Activated CD4-positive, alpha-beta T cell treated with anti-CD3 and anti-CD28 coated beads for 1 hour (primary cell): ENCODE data around the gene SYNGR3.
A peak's percentile ranks its signal among the peaks of the same experiment; 100 is the strongest.
"Not testable (repeated sequence)": the region's sequence is repeated elsewhere in the genome, so short reads cannot be mapped to it uniquely, and the experiment has no call there.

Experiments
- DNase-seq: peaks from one replicate; pipeline ENCODE4 v3.0.0-alpha.2; 2020

The SYNGR3 gene, protein sequence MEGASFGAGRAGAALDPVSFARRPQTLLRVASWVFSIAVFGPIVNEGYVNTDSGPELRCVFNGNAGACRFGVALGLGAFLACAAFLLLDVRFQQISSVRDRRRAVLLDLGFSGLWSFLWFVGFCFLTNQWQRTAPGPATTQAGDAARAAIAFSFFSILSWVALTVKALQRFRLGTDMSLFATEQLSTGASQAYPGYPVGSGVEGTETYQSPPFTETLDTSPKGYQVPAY

GRCh38 chr16:1989209-1990100 lies at the start of gene SYNGR3:
SYNGR3 (plus strand) TSS chr16:1989970; CDS start chr16:1990103, 133 bp downstream.
- DNase-seq = no peak

GRCh38 chr16:1940273-1941161 lies 49.3 kb upstream of the SYNGR3 start:
- no peak for DNase-seq

GRCh38 chr16:1941162-1942046 lies 48.4 kb upstream of the SYNGR3 start:
- no peak for DNase-seq

GRCh38 chr16:1942047-1942809 lies 47.5 kb upstream of the SYNGR3 start:
- no peak for DNase-seq

DNA sequence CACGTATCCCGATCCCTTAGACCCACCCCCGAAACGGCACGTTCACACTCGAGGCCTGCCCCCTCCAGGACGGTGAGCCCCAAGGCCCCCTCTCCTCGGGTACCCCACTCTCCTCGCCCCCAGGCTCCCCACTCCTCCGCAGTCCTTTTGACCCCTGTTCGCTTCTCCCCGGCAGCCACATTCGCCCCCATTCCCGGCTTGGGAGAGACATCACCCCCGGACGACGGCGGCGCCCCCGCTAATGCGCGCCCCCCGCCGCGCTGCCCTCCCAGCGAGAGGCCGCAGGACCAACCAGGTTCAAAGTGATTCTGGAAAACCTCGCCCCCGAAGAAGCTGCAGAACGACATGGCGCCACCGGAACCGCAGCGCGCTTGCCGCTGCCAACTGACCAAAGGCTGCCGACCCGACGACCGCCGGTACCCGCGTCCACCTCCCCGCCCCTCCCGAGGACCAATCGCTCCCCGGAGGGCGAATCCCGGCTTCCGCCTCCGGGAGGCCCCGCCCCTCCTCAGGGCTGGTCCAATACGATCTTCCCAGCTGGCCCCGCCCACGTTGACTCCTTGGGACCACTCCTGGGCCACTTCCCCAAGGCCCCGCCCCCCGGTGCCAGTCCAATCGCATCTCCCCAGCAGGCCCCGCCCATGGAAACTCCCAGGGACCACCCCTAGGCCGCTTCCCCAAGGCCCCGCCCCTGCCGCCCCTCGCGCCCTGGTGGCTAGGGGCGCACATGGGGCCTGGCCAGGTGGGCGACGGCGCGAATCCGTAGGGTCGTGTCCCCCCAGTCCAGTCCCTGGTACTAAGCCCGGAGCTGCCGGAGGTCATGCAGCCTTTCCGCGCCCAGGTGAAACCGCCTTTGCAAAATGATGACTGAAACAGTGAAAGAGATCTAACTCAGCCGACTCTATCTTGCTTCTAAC lies 46.7 kb upstream of the SYNGR3 start, which contains the start of gene MSRB1:
TSS of gene MSRB1 (minus strand) at position 390 of the 917 bp plus-strand sequence. CDS start at position 347, 43 bp downstream.
- DNase-seq = peak; percentile 96

GRCh38 chr16:1944612-1945199 lies 45.1 kb upstream of the SYNGR3 start:
- no peak for DNase-seq

- DNase-seq = no peak
Observed at GRCh38 chr16:1945559-1946391, 44.0 kb upstream of the SYNGR3 start.

DNA sequence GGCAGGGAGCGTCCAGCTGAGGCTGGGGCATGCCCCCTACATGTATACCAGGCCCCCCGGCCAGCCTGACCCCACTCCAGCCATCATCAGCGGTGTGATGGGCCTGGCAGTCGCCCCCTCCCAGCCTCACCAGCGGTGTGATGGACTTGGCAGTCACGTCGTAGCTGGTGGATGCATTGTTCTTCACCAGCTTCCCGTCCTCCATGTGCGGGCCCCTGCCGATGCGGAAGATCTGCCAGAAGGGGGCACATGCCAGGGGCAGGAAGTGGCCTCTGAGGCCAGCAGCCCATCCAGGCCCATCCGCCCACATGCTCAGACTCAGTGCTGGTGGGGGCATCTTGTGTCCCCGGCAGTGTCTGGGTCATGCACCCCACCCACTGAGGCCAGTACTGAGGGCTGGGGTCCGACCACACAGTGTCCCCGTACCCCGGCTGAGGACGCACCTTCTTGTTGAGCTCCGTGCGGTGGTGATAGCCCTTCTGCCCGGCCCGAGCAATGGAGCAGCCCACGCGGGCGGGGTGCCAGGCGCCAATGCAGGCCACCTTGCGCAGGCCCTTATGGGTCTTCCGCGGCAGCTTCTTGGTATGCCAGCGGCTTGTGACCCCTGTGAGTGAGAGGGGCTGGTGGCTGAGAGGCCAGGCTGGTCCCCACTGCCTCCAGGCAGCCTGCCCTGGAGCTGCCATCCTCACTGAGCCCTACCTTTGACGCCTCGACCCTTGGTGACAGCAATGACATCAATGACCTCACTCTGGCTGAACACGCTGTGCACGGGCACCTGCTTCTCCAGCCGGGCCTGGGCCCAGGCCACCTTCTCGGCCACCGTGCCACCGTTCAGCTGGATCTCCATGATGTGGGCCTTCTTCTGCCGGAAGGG lies 43.0 kb upstream of the SYNGR3 start:
- DNase-seq = no peak

- DNase-seq = no peak
Observed at GRCh38 chr16:1947369-1947670, 42.5 kb upstream of the SYNGR3 start.

GRCh38 chr16:1949507-1949906 lies 40.3 kb upstream of the SYNGR3 start:
- DNase-seq = no peak

GRCh38 chr16:1950047-1950446 lies 39.7 kb upstream of the SYNGR3 start:
- DNase-seq = no peak

GRCh38 chr16:1950559-1950958 lies 39.2 kb upstream of the SYNGR3 start:
- DNase-seq = no peak

GRCh38 chr16:1953734-1954133 lies 36.0 kb upstream of the SYNGR3 start:
- DNase-seq = no peak

GRCh38 chr16:1957434-1958142 lies 32.2 kb upstream of the SYNGR3 start:
- DNase-seq = not testable (repeated sequence)

- not testable (repeated sequence) for DNase-seq
Observed at GRCh38 chr16:1958143-1958491, 31.7 kb upstream of the SYNGR3 start.

DNA sequence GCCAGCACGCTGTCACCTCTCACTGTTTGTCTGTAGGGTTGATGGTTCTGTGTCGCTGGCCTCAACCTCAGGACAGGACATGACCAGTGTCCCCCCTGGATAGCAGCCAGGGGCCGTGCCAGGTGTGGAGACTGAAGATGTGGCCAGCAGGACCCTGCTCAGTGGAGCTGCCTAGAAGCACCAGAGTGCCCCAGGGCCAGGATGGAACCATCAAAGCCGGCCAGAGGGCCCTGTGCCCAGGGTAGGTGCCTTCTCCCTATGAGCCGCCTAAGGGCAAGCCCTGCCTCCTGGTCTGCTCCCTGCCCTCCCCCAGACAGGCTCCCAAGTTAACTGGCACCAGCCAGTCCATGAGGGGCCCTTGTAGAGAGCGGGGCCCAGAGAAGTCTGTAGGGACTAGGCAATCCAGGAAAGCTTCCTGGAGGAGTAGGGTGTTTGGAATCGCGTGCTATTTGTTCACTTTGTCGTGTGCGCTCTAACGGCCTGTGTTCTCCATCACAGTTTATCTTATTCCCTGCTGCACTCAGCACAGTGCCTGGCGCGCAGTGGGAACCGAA lies 31.0 kb upstream of the SYNGR3 start:
- no peak for DNase-seq
